Measurements from ENCODE around the gene SPI1.

The SPI1 gene

GRCh38 chr11:47373876-47374719 lies 4.2 kb downstream of the SPI1 start:
- Histone ChIP-seq H3K4me3 (ENCODE audit: low read depth, low read length) (no peak overlapping the region), H3K36me3 (no peaks in the 10 kb centered on the region), H3K27ac (no peak overlapping the region), H3K9me3 (ENCODE audit: severe bottlenecking) (no peaks in the 10 kb centered on the region), H3K27me3 (ENCODE audit: insufficient read depth, low read depth, severe bottlenecking) (no peaks in the 10 kb centered on the region)
- peak; percentile 85 for DNase-seq
- peak; percentile 98 for TF ChIP-seq CTCF (IDR thresholded peaks at IDR 0.05; ENCODE audit: low read depth, low read length)

GRCh38 chr11:47372422-47372821 lies 5.9 kb downstream of the SPI1 start:
- no peak for DNase-seq
- Histone ChIP-seq H3K27ac (no peak overlapping the region), H3K36me3 (no peaks in the 10 kb centered on the region), H3K9me3 (ENCODE audit: severe bottlenecking) (no peaks in the 10 kb centered on the region), H3K27me3 (ENCODE audit: insufficient read depth, low read depth, severe bottlenecking) (no peaks in the 10 kb centered on the region), H3K4me3 (ENCODE audit: low read depth, low read length) (no peak overlapping the region)
- TF ChIP-seq CTCF (IDR thresholded peaks at IDR 0.05; ENCODE audit: low read depth, low read length): no peak

- TF ChIP-seq CTCF (IDR thresholded peaks at IDR 0.05; ENCODE audit: low read depth, low read length): no peak
- no peaks in the 10 kb centered on the region for H3K9me3 ChIP-seq (ENCODE audit: severe bottlenecking)
- no peak overlapping the region for H3K4me3 ChIP-seq (ENCODE audit: low read depth, low read length)
- H3K36me3 ChIP-seq: no peaks in the 10 kb centered on the region
- H3K27me3 ChIP-seq (ENCODE audit: insufficient read depth, low read depth, severe bottlenecking): no peaks in the 10 kb centered on the region
- no peak overlapping the region for H3K27ac ChIP-seq
- DNase-seq: no peak
Measured at GRCh38 chr11:47369676-47370075, 8.7 kb downstream of the SPI1 start.

GRCh38 chr11:47366020-47366490 lies 12.3 kb downstream of the SPI1 start:
- no peak for TF ChIP-seq CTCF (IDR thresholded peaks at IDR 0.05; ENCODE audit: low read depth, low read length)
- no peak for DNase-seq
- no peak overlapping the region for H3K4me3 ChIP-seq (ENCODE audit: low read depth, low read length)
- H3K9me3 ChIP-seq (ENCODE audit: severe bottlenecking): no peaks in the 10 kb centered on the region
- no peaks in the 10 kb centered on the region for H3K36me3 ChIP-seq
- H3K27me3 ChIP-seq (ENCODE audit: insufficient read depth, low read depth, severe bottlenecking): no peaks in the 10 kb centered on the region
- no peak overlapping the region for H3K27ac ChIP-seq

- no peak for DNase-seq
- no peaks in the 10 kb centered on the region for H3K36me3 ChIP-seq
- H3K9me3 ChIP-seq (ENCODE audit: severe bottlenecking): no peaks in the 10 kb centered on the region
- no peak overlapping the region for H3K4me3 ChIP-seq (ENCODE audit: low read depth, low read length)
- no peaks in the 10 kb centered on the region for H3K27me3 ChIP-seq (ENCODE audit: insufficient read depth, low read depth, severe bottlenecking)
- H3K27ac ChIP-seq: no peak overlapping the region
- TF ChIP-seq CTCF (IDR thresholded peaks at IDR 0.05; ENCODE audit: low read depth, low read length): no peak
Measured at GRCh38 chr11:47361419-47361818, 16.9 kb downstream of the SPI1 start.

Measured in WERI-Rb-1 (cell line).